Colonic mucosa (tissue), 4 donors: ENCODE data around the gene C1QTNF4. TPM values are rescaled to one million over a fixed set of nuclear protein-coding genes. Genes with fewer than 3 reads are reported as not detected.

Source experiments
- DNase-seq: peaks from one replicate; pipeline ENCODE4 v3.0.0-alpha.2; 2020
- H3K27ac ChIP-seq: fragments of 200-600 bp; one replicate; pipeline ENCODE4 v1.8.0; 2021
- H3K27me3 ChIP-seq: fragments of 200-600 bp; one replicate; pipeline ENCODE4 v1.8.0; 2021
- H3K36me3 ChIP-seq: fragments of 200-600 bp; one replicate; pipeline ENCODE4 v1.8.0; 2021
- H3K4me1 ChIP-seq: fragments of 200-600 bp; one replicate; pipeline ENCODE4 v1.8.0; 2021; ENCODE audit warnings: mild to moderate bottlenecking
- H3K4me3 ChIP-seq: fragments of 200-600 bp; one replicate; pipeline ENCODE4 v1.8.0; 2021
- H3K9ac ChIP-seq, 2 donors: one replicate each; pipeline ENCODE4 v1.7.0; 2013; ENCODE audit warnings: control low read depth in 2 of 2, low read depth in 2 of 2, low read length in 2 of 2
- H3K9me3 ChIP-seq: fragments of 200-600 bp; one replicate; pipeline ENCODE4 v1.8.0; 2021
- CTCF ChIP-seq: fragments of 200-600 bp; IDR thresholded peaks from one replicate; pipeline ENCODE4 v1.8.0; 2022; ENCODE audit warnings: antibody characterized with exemption, mild to moderate bottlenecking
- intact Hi-C: fragments of 100-400 bp; cut with DNase I; formaldehyde crosslinking; loops from one replicate; pipeline ENCODE4 v1.14.1; 2022
- total RNA-seq, 2 donors: library from RNA; stranded (reverse); fragmentation: NEBNext Ultra II Directional in 1 of 2; extraction: Animal tissue kit (Norgen Biotek cat#: 25700) in 1 of 2; gene quantifications; one replicate each; pipeline ENCODE4 v1.2.1, GENCODE V29; 2021
- donor health status: healthy.
- donor health status: DM: no; HTN: no; CAD: no.
- donor health status: DM: no; HTN: no; CAD: no.

The C1QTNF4 gene
- total RNA-seq, 2 donors from 2014 or later = 0.35 to 0.85 TPM

- Histone ChIP-seq H3K27ac (no peak overlapping the region), H3K27me3 (no peaks in the 10 kb centered on the region), H3K4me3 (no peak overlapping the region), H3K36me3 (peaks cover 9% of the 10 kb centered on the region), H3K9me3 (no peaks in the 10 kb centered on the region), H3K9ac (no peak overlapping the region), H3K4me1 (no peaks in the 10 kb centered on the region)
- no peak for TF ChIP-seq CTCF
- intact Hi-C loops = no loop called here
- no peak for DNase-seq
These were observed 22.9 kb downstream of the C1QTNF4 start for GRCh38 chr11:47571357-47571729.

- TF ChIP-seq CTCF = no peak
- H3K36me3 ChIP-seq = peaks cover 9% of the 10 kb centered on the region
- no peaks in the 10 kb centered on the region for H3K4me1 ChIP-seq
- no peak overlapping the region for H3K9ac ChIP-seq
- no peak overlapping the region for H3K27ac ChIP-seq
- H3K9me3 ChIP-seq = no peaks in the 10 kb centered on the region
- intact Hi-C loops = no loop called here
- no peak for DNase-seq
- H3K27me3 ChIP-seq = no peaks in the 10 kb centered on the region
- H3K4me3 ChIP-seq = no peak overlapping the region
These were observed 23.4 kb downstream of the C1QTNF4 start for GRCh38 chr11:47570651-47571356.

- TF ChIP-seq CTCF = no peak
- intact Hi-C loops = no loop called here
- H3K36me3 ChIP-seq = peaks cover 9% of the 10 kb centered on the region
These were observed 24.6 kb downstream of the C1QTNF4 start for GRCh38 chr11:47569646-47570045.

GRCh38 chr11:47566149-47566698 is 28.0 kb downstream of the C1QTNF4 start:
- no peaks in the 10 kb centered on the region for H3K36me3 ChIP-seq
- no peaks in the 10 kb centered on the region for H3K27me3 ChIP-seq
- peak overlapping the region; percentile 95 to 98 for H3K9ac ChIP-seq
- H3K9me3 ChIP-seq = no peaks in the 10 kb centered on the region
- peaks cover 4% of the 10 kb centered on the region for H3K4me1 ChIP-seq
- DNase-seq = no peak
- H3K27ac ChIP-seq = peak overlapping the region; percentile 55
- no peak for TF ChIP-seq CTCF
- intact Hi-C loops = no loop called here
- peak overlapping the region; percentile 97 for H3K4me3 ChIP-seq

More at GRCh38 chr11:47569646-47570045, 24.6 kb downstream of the C1QTNF4 start:
- Histone ChIP-seq H3K9me3 (no peaks in the 10 kb centered on the region), H3K4me1 (peaks cover 4% of the 10 kb centered on the region), H3K27me3 (no peaks in the 10 kb centered on the region), H3K9ac (no peak overlapping the region), H3K4me3 (no peak overlapping the region), H3K27ac (no peak overlapping the region)
- DNase-seq = no peak

- Histone ChIP-seq H3K9me3 (no peaks in the 10 kb centered on the region), H3K27me3 (no peaks in the 10 kb centered on the region), H3K36me3 (no peaks in the 10 kb centered on the region), H3K4me3 (peak within 1 kb of the TSS; percentile 97), H3K9ac (peak within 1 kb of the TSS; percentile 95 to 98), H3K27ac (peak within 1 kb of the TSS; percentile 55), H3K4me1 (peaks cover 4% of the 10 kb centered on the region)
- DNase-seq = peak; percentile 70
- no peak for TF ChIP-seq CTCF
- intact Hi-C loops = no loop called here
These were observed 28.7 kb downstream of the C1QTNF4 start, which contains the start of gene PTPMT1 for GRCh38 chr11:47565340-47566148. Gene PTPMT1, plus strand, starts transcription at chr11:47565599. Its CDS starts 24 bp downstream, at chr11:47565623.
